Thyroid gland (tissue), 4 donors: Measurements from ENCODE around the gene MYL11.

ENCODE experiments used
- POLR2A ChIP-seq, 2 donors: fragments of 450-650 bp; IDR thresholded peaks; one replicate each; pipeline ENCODE4 v1.6.1; 2017; ENCODE audit warnings: antibody characterized with exemption in 2 of 2, mild to moderate bottlenecking in 2 of 2, moderate library complexity in 1 of 2
- TF ChIP-seq, protein P1 (sequence below), 6 experiments: fragments of 200-600 bp in 3 of 6; fragments of 450-650 bp in 3 of 6; sonication (generic) in 3 of 6; IDR thresholded peaks; one replicate each; pipeline ENCODE4 v1.5.1; 2016 to 2019; ENCODE audit warnings: antibody characterized with exemption in 6 of 6, mild to moderate bottlenecking in 2 of 6, inconsistent platforms in 1 of 6, moderate library complexity in 1 of 6

DNA sequence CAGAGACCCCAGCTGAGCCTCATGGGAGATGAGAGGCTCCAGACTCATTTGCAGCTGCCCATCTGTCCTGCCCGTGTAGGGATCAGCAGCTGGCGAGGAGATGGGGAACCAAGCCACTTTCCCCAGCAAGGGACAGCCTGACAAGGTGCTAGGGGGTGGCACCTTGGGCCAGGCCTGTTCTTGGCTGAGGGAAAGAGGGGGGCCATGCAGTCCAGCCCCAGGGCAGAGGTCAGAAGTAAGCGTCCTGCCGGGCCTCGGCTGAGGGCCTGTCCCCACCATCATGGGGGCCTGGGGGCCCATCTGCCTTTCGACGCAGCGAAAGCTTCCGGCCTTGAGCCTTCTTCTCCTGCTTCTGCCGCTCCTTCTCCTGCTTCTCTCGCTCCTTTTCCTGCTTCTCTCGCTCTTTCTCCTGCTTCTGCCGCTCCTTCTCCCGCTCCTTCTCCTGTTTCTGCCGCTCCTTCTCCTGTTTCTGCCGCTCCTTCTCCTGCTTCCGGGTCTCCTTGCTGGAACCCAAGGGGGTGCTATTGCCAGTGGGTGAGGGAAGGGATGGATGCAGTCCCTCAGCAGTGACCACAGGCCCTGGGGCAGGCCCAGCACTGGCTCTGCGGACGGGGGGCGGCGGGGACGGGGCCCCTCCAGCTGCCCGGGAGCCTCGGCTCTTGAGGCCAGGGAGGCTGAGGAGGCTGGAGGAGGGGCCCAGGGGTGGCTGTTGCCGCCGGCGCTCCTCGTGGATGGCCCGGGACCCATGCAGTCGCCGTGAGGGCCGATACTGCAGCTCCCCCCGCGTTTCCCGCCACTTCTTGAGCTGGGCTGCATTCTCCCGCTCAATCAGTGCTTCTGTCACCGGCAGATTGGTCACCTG, 16.7 kb upstream of the MYL11 start:
- TF ChIP-seq POLR2A (IDR thresholded peaks at IDR 0.05), result no peak
- TF ChIP-seq, protein P1, sequence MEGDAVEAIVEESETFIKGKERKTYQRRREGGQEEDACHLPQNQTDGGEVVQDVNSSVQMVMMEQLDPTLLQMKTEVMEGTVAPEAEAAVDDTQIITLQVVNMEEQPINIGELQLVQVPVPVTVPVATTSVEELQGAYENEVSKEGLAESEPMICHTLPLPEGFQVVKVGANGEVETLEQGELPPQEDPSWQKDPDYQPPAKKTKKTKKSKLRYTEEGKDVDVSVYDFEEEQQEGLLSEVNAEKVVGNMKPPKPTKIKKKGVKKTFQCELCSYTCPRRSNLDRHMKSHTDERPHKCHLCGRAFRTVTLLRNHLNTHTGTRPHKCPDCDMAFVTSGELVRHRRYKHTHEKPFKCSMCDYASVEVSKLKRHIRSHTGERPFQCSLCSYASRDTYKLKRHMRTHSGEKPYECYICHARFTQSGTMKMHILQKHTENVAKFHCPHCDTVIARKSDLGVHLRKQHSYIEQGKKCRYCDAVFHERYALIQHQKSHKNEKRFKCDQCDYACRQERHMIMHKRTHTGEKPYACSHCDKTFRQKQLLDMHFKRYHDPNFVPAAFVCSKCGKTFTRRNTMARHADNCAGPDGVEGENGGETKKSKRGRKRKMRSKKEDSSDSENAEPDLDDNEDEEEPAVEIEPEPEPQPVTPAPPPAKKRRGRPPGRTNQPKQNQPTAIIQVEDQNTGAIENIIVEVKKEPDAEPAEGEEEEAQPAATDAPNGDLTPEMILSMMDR (IDR thresholded peaks at IDR 0.05), result no peak
